ENCODE data around the gene ANK2.

DNA sequence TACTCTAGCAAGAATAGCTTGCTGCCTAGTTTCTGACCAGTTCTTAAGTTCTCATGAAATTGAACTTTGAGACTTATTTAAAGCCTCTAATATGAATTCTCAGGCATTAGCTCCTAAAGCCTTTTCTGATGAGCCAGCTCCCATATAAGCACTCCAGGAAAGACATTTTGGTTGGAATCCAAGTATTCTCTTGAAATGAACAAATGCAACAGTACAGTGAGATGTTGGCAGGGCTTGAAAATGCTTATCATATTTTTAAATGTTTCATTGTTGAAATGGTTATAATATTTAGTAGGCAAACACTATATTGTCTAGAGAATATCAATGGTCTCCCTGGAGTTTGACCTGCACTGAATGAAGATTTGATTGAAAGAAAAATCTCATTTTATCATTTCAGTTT lies 240.3 kb downstream of the ANK2 start:
- TF ChIP-seq CTCF (IDR thresholded peaks at IDR 0.05; ENCODE audit: insufficient read depth, low read length), result no peak
- TF ChIP-seq SPI1 (IDR thresholded peaks at IDR 0.05; ENCODE audit: borderline replicate concordance, low read depth), result no peak
- TF ChIP-seq, protein P1, sequence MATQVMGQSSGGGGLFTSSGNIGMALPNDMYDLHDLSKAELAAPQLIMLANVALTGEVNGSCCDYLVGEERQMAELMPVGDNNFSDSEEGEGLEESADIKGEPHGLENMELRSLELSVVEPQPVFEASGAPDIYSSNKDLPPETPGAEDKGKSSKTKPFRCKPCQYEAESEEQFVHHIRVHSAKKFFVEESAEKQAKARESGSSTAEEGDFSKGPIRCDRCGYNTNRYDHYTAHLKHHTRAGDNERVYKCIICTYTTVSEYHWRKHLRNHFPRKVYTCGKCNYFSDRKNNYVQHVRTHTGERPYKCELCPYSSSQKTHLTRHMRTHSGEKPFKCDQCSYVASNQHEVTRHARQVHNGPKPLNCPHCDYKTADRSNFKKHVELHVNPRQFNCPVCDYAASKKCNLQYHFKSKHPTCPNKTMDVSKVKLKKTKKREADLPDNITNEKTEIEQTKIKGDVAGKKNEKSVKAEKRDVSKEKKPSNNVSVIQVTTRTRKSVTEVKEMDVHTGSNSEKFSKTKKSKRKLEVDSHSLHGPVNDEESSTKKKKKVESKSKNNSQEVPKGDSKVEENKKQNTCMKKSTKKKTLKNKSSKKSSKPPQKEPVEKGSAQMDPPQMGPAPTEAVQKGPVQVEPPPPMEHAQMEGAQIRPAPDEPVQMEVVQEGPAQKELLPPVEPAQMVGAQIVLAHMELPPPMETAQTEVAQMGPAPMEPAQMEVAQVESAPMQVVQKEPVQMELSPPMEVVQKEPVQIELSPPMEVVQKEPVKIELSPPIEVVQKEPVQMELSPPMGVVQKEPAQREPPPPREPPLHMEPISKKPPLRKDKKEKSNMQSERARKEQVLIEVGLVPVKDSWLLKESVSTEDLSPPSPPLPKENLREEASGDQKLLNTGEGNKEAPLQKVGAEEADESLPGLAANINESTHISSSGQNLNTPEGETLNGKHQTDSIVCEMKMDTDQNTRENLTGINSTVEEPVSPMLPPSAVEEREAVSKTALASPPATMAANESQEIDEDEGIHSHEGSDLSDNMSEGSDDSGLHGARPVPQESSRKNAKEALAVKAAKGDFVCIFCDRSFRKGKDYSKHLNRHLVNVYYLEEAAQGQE (IDR thresholded peaks at IDR 0.05; ENCODE audit: insufficient replicate concordance, low read depth), result no peak
